Activated CD8-positive, alpha-beta T cell treated with anti-CD3 and anti-CD28 coated beads for 36 hours (primary cell): ENCODE measurements around the gene SPEF1. TPM values are rescaled to one million over a fixed set of nuclear protein-coding genes. Genes with fewer than 3 reads are reported as not detected.
A peak's percentile ranks its signal among the peaks of the same experiment; 100 is the strongest.

ENCODE experiments used
- ATAC-seq: fragments of 200-7000 bp; cut with Tn5 transposase; one replicate; pipeline ENCODE4 v1.10.0; 2021; ENCODE audit warnings: mild to moderate bottlenecking, moderate library complexity
- CTCF ChIA-PET: fragments of 350-600 bp; sonication (Branson Sonifier 250); formaldehyde crosslinking; loops from one replicate; lab custom pipeline; 2021; ENCODE audit warnings: antibody characterized with exemption; lab: Charles Lee
- POLR2A ChIA-PET: fragments of 350-600 bp; sonication (Branson Sonifier 250); formaldehyde crosslinking; loops from one replicate; lab custom pipeline; 2021; ENCODE audit warnings: antibody characterized with exemption; lab: Charles Lee
- DNase-seq: peaks from one replicate; pipeline ENCODE4 v3.0.0-alpha.2; 2020
- H3K27ac Mint-ChIP-seq: one replicate; pipeline ENCODE4 v1.8.0; 2021; ENCODE audit warnings: mild to moderate bottlenecking, mixed read lengths
- H3K27me3 Mint-ChIP-seq: one replicate; pipeline ENCODE4 v1.8.0; 2021; ENCODE audit warnings: mixed read lengths
- H3K36me3 Mint-ChIP-seq: one replicate; pipeline ENCODE4 v1.8.0; 2021; ENCODE audit warnings: low read depth, mixed read lengths
- H3K4me1 Mint-ChIP-seq: one replicate; pipeline ENCODE4 v1.8.0; 2021; ENCODE audit warnings: low read depth, mixed read lengths
- H3K4me3 Mint-ChIP-seq: one replicate; pipeline ENCODE4 v1.8.0; 2021; ENCODE audit warnings: mild to moderate bottlenecking, moderate library complexity, mixed read lengths
- H3K9me3 Mint-ChIP-seq: one replicate; pipeline ENCODE4 v1.8.0; 2021; ENCODE audit warnings: mixed read lengths
- intact Hi-C: fragments of 100-400 bp; cut with micrococcal nuclease; formaldehyde crosslinking; loops from one replicate; pipeline ENCODE4 v1.10.0; 2022
- total RNA-seq, 2 experiments: library from RNA; stranded (reverse); gene quantifications; one replicate each; pipeline ENCODE4 v1.2.3, GENCODE V29; 2021
- TF ChIP-seq, protein P1 (sequence below): fragments of 200-600 bp; IDR thresholded peaks from one replicate; pipeline ENCODE4 v1.8.0; 2022; ENCODE audit warnings: antibody characterized with exemption, mild to moderate bottlenecking

Gene SPEF1
- total RNA-seq, 2 experiments from 2014 or later, result 0.23 TPM; not detected in 1

DNA sequence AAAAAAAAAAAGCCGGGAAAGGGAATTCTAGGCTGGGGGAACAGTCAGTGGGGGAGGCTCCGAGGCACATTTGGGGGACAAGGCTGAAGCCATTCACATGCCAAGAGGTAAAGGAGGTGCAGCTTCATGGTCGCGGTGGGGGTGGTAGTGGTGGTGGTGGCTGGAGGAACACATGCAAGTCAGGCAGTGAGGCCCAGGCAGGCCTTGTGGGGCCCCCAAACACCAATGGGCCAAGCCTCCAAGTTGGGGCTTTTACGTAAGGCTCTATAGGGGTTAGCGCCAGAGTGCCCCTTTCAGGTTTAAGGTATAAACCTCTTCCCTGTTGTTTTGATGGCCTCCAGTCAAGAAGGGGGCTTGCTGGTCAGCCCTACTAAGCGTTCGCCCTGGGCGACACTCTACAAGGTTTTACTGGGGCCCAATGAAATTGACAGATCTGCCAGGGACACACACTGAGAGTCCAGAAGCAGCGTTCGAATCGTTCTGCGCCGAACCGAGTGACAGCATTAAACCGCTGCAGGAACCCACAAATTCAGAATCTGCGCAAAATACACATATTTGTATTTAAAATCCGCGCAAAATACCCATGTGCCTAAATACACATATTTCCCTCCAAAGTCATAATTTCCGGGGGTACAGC is 38.3 kb upstream of the SPEF1 start:
- no peaks in the 10 kb centered on the region for H3K9me3 Mint-ChIP-seq
- TF ChIP-seq, protein P1, sequence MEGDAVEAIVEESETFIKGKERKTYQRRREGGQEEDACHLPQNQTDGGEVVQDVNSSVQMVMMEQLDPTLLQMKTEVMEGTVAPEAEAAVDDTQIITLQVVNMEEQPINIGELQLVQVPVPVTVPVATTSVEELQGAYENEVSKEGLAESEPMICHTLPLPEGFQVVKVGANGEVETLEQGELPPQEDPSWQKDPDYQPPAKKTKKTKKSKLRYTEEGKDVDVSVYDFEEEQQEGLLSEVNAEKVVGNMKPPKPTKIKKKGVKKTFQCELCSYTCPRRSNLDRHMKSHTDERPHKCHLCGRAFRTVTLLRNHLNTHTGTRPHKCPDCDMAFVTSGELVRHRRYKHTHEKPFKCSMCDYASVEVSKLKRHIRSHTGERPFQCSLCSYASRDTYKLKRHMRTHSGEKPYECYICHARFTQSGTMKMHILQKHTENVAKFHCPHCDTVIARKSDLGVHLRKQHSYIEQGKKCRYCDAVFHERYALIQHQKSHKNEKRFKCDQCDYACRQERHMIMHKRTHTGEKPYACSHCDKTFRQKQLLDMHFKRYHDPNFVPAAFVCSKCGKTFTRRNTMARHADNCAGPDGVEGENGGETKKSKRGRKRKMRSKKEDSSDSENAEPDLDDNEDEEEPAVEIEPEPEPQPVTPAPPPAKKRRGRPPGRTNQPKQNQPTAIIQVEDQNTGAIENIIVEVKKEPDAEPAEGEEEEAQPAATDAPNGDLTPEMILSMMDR, result no peak
- H3K4me3 Mint-ChIP-seq, result peak overlapping the region; percentile 92
- H3K27me3 Mint-ChIP-seq, result no peaks in the 10 kb centered on the region
- DNase-seq (no peak), ATAC-seq (no peak)
- H3K36me3 Mint-ChIP-seq, result no peaks in the 10 kb centered on the region
- H3K4me1 Mint-ChIP-seq, result peaks cover 39% of the 10 kb centered on the region
- peak overlapping the region; percentile 97 for H3K27ac Mint-ChIP-seq
- intact Hi-C loops, result loop anchor here (2.0 kb wide), 1 partner anchor 33 kb away; the partner anchor contains the start of gene CENPB
- CTCF ChIA-PET, result interaction anchor here (1.0 to 4.0 kb wide), 10 partner anchors 19 to 52 kb away, joined by 3 to 69 read pairs (median 10); partner anchors contain the start of genes ADISSP, CDC25B, CENPB and SPEF1
- POLR2A ChIA-PET, result interaction anchor here (0.7 to 3.5 kb wide), 8 partner anchors 8 to 41 kb away, joined by 3 to 46 read pairs (median 7); partner anchors contain the start of genes CDC25B and CENPB

DNA sequence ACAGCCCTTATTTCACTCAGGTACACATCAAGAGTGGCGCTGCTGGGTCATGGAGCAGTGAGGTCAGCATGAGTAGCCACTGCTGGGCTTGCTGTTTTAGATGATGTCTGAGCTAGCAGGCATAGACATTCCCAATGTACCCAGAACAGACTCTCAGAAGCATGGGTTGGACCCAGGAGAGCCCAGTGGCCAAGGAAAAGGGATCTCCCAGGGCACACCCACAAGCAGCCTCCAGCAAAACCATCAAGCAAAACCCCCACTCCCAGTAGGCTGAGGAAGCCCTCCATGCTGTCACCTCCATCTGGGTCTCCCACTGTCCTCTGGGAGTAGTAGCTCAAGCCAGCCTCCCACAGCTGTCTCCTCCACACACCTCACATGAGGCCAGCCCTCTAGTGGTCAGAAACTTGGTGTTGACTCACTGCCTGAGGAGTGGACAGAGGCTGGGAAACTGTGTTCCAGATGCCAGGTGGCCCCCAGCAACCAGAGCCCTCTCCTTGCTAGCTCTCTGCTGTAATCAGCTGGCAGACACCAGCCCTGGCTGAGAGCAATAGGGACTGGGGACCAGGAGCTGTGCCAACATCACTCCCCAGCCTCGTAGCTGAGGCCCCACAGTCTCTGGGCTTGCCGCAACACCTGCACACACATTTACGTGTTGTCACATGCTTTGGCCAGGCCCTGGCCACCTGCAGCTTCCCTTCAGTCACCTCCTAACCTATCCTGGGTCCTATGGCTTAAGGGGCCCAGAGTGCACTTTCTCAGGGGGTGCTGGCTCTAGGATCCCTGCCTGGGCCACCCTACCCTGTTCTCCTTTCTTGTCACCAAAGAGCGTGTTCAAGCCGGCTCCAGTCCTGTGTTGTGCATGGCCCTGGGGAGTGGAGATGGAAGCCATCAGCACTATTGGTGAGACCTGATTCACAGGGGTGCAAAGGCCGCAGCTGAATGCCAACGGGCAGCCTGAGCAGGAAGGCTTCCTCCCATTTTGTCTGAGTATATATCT is 37.2 kb upstream of the SPEF1 start:
- DNase-seq (no peak), ATAC-seq (no peak)
- TF ChIP-seq, protein P1, result no peak
- no peak overlapping the region for H3K27ac Mint-ChIP-seq
- no peak overlapping the region for H3K4me3 Mint-ChIP-seq
- ChIA-PET CTCF (interaction anchor here (0.6 to 4.0 kb wide), 9 partner anchors 10 to 51 kb away, joined by 3 to 69 read pairs (median 3); partner anchors contain the start of genes ADISSP, CDC25B and CENPB), POLR2A (interaction anchor here (0.7 to 3.5 kb wide), 7 partner anchors 7 to 40 kb away, joined by 3 to 46 read pairs (median 6); partner anchors contain the start of genes CENPB and SPEF1)
- H3K36me3 Mint-ChIP-seq, result no peaks in the 10 kb centered on the region
- peaks cover 46% of the 10 kb centered on the region for H3K4me1 Mint-ChIP-seq
- H3K9me3 Mint-ChIP-seq, result no peaks in the 10 kb centered on the region
- intact Hi-C loops, result no loop called here
- no peaks in the 10 kb centered on the region for H3K27me3 Mint-ChIP-seq

DNA sequence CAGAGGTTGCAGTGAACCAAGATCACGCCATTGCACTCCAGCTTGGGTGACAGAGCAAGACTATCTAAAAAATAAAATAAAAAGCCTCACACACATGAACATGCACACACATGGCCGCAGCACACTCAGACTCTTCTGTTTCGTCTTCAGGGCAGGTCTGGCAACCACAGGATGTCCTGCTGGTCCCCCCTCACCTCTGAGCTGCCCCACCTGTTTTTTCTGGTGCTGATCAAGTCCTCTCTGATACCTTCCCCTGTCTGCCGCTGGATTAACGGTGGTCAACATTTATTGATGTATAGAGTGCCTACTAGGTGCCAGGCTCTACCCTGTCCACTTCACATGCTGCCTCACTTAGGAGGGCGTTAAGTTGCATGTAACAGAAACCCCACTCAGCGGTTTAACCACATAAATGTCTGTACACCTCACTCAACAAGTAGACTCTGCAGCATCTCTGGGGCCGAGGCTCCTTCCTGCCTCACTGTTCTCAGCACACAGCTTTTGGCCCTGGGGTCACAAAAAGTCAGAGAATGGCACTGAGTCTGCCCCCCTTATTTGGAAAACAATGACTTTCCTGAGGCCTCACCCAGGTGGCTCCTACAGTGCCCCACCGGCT is 34.6 kb upstream of the SPEF1 start:
- CTCF ChIA-PET, result interaction anchor here (0.9 to 1.5 kb wide), 3 partner anchors 26 to 39 kb away, joined by 3 to 12 read pairs (median 3); partner anchors contain the start of gene CENPB
- peak; percentile 20 for ATAC-seq
- Mint-ChIP-seq H3K9me3 (no peaks in the 10 kb centered on the region), H3K4me3 (no peak overlapping the region), H3K36me3 (no peaks in the 10 kb centered on the region), H3K27ac (peak overlapping the region; percentile 86), H3K27me3 (no peaks in the 10 kb centered on the region), H3K4me1 (peaks cover 62% of the 10 kb centered on the region)
- intact Hi-C loops, result no loop called here
- DNase-seq, result peak; percentile 75
- POLR2A ChIA-PET, result interaction anchor here (0.6 to 2.6 kb wide), 6 partner anchors 11 to 1368 kb away, joined by 3 to 15 read pairs (median 6); partner anchors contain the start of genes CDC25B and CENPB
- TF ChIP-seq, protein P1, result no peak

DNA sequence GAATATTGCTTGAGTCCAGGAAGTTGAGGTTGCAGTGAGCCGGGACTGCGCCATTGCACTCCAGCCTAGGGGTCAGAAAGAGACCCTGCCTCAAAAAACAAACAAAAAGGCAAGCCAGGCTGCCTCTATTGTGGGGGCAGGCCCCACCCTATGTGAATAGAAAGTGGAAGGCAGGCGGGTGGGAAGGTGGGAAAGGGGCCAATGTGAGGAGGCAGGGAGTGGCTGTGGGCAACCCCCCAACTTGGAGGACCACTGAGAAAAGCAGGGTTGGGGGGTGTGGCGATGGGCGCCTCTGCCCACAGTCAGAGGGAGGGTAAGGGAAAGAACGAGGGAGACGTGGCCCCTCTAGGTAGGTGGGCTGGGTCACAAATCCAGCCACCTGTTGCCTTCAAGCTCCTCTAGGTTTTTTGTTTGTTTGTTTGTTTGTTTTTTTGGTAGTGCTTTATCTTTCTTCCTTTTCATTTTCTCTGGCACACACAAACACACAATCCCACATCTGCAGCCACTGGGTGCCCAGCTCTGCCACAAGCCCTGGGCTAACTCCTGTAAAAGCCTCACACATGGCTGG is 33.8 kb upstream of the SPEF1 start:
- DNase-seq (no peak), ATAC-seq (no peak)
- Mint-ChIP-seq H3K36me3 (no peaks in the 10 kb centered on the region), H3K4me1 (peaks cover 66% of the 10 kb centered on the region), H3K9me3 (no peaks in the 10 kb centered on the region), H3K4me3 (no peak overlapping the region), H3K27me3 (no peaks in the 10 kb centered on the region), H3K27ac (peak overlapping the region; percentile 52)
- ChIA-PET CTCF (interaction anchor here (0.9 to 4.5 kb wide), 4 partner anchors 25 to 47 kb away, joined by 3 to 25 read pairs (median 10); partner anchors contain the start of genes ADISSP and CENPB), POLR2A (interaction anchor here (1.0 to 2.6 kb wide), 5 partner anchors 10 to 37 kb away, joined by 3 to 15 read pairs (median 10); partner anchors contain the start of genes CDC25B and CENPB)
- TF ChIP-seq, protein P1, result no peak
- intact Hi-C loops, result no loop called here
